ENCODE data around the gene BRME1. TPM values are rescaled to one million over a fixed set of nuclear protein-coding genes. Genes with fewer than 3 reads are reported as not detected.

BRME1 gene
- total RNA-seq, 6 donors from 2014 or later, result 0.46 to 4.4 (median 2.1) TPM

DNA sequence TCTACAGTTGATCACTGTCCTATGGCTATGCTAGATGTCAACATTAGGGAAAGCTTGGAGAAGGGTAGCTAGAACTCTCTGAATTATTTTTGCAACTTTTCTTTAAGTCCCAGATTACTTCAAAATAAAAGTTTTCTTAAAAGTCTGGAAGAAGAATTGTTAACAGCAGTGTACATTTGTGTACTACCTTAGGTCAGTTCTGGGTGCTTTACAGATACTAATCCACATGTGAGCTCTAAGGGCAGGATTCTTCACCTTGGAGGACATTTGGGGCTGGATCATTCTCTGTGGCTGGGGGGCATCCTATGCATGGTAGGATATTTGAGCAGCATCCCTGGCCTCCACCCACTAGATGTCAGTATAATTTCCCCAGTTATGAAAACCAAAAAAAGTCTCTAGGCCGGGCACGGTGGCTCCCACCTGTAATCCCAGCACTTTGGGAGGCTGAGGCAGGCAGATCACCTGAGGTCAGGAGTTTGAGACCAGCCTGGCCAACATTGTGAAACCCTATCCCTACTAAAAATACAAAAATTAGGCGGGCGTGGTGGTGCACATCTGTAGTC is 2.8 kb downstream of the BRME1 start:
- Histone ChIP-seq H3K27ac (no peak overlapping the region), H3K27me3 (no peaks in the 10 kb centered on the region), H3K4me1 (peaks cover 9 to 19% (median 13%) of the 10 kb centered on the region in 4 donors), H3K4me3 (no peak overlapping the region), H3K36me3 (no peaks in the 10 kb centered on the region), H3K9me3 (no peaks in the 10 kb centered on the region)
- ATAC-seq (ENCODE audit: low FRiP score in 2 of 2) (no peak), DNase-seq (no peak)
- TF ChIP-seq, protein P1, sequence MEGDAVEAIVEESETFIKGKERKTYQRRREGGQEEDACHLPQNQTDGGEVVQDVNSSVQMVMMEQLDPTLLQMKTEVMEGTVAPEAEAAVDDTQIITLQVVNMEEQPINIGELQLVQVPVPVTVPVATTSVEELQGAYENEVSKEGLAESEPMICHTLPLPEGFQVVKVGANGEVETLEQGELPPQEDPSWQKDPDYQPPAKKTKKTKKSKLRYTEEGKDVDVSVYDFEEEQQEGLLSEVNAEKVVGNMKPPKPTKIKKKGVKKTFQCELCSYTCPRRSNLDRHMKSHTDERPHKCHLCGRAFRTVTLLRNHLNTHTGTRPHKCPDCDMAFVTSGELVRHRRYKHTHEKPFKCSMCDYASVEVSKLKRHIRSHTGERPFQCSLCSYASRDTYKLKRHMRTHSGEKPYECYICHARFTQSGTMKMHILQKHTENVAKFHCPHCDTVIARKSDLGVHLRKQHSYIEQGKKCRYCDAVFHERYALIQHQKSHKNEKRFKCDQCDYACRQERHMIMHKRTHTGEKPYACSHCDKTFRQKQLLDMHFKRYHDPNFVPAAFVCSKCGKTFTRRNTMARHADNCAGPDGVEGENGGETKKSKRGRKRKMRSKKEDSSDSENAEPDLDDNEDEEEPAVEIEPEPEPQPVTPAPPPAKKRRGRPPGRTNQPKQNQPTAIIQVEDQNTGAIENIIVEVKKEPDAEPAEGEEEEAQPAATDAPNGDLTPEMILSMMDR (IDR thresholded peaks at IDR 0.05), result peak in 1 of 6 experiments; percentile 15
- no peak for TF ChIP-seq POLR2A (IDR thresholded peaks at IDR 0.05)
- 67 to 78% methylated on average over 4 of the region's 4 CpGs for WGBS, 2 donors

DNA sequence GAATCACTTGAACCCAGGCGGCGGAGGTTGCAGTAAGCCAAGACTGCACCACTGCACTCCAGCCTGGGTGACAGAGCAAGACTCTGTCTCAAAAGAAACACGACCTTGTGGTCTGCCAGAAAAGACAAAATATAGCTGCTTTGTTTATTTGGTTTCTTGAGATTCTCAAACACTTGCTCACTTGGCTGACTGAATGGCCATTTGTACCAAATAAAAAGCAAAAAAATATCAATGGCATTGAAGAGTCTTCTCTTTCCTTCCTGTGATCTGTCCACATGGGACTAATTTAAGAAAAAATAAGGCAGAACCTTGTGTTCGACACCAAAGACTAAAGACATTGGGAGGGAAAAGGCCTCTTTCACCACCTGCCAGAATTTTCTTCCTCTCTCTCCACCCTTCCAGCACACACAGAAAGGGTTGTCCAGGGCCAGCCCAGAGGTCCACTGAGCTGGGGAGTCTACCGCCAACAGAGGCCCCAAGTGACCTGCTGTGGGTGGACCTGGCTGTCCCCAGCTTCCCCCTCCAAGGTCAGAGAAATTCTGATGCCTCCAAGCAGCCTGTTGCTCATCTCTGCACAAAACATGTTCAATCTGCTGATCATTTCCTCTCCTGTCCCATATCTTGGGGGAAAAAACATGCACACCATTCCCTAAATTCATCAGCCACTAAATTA is 5.9 kb downstream of the BRME1 start:
- ATAC-seq (ENCODE audit: low FRiP score in 2 of 2), result no peak
- TF ChIP-seq, protein P1 (IDR thresholded peaks at IDR 0.05), result no peak
- TF ChIP-seq POLR2AphosphoS5 (IDR thresholded peaks at IDR 0.05) (no peak), EP300 (IDR thresholded peaks at IDR 0.05) (no peak), POLR2A (IDR thresholded peaks at IDR 0.05) (no peak)
- WGBS, 2 donors, result 63 to 85% methylated on average over 4 to 5 of the region's 5 CpGs

DNA sequence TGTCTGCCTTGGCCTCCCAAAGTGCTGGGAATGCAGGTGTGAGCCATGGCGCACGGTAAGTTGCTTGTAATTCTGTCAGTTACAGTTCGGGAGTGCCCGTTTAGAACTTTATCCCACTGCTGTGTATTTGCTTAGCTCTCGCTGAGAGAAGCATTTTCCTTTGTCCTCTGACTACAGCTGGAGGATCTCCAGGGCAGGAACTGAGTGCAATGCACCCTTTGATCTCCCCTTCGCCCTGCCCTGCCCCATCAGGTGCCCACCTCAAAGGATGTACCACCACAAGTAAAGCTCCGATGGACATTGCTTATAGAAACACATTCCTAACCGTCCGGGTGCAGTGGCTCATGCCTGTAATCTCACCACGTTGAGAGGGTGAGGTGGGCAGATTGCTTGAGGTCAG is 6.5 kb downstream of the BRME1 start:
- no peak for DNase-seq
- no peak for ATAC-seq (ENCODE audit: low FRiP score in 2 of 2)
- no peak overlapping the region for H3K4me3 ChIP-seq
- TF ChIP-seq POLR2AphosphoS5 (IDR thresholded peaks at IDR 0.05) (no peak), POLR2A (IDR thresholded peaks at IDR 0.05) (no peak)
- H3K4me1 ChIP-seq, result no peaks in the 10 kb centered on the region
- H3K9me3 ChIP-seq, result no peaks in the 10 kb centered on the region
- 54 to 76% methylated on average over 10 of the region's 10 CpGs for WGBS, 2 donors
- H3K27me3 ChIP-seq, result no peaks in the 10 kb centered on the region
- no peaks in the 10 kb centered on the region for H3K36me3 ChIP-seq
- no peak overlapping the region for H3K27ac ChIP-seq

More for the DNA sequence above, 5.9 kb downstream of the BRME1 start:
- Histone ChIP-seq H3K4me1 (peaks cover 0 to under 1% (median 0%) of the 10 kb centered on the region in 4 donors), H3K27me3 (no peaks in the 10 kb centered on the region), H3K4me3 (no peak overlapping the region), H3K9me3 (no peaks in the 10 kb centered on the region), H3K36me3 (no peaks in the 10 kb centered on the region), H3K27ac (no peak overlapping the region)
- no peak for DNase-seq

DNA sequence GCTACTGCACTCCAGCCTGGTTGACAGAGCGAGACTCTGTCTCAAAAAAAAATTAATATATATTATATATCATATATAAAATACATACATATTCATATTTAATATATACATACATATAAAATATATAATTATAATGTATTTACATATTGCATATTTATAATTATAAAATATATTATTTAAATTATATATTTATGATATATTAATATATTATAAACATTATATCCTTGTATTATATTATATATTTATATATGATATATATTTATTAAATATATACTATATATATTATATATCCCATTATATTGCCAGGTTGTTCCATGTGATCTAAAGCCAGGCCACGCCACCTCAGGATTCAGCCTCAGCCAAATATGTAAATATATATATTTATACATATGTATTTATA is 9.7 kb downstream of the BRME1 start:
- DNase-seq (no peak), ATAC-seq (ENCODE audit: low FRiP score in 2 of 2) (no peak)
- Histone ChIP-seq H3K9me3 (no peaks in the 10 kb centered on the region), H3K4me3 (no peak overlapping the region), H3K27me3 (no peaks in the 10 kb centered on the region), H3K36me3 (no peaks in the 10 kb centered on the region), H3K4me1 (no peaks in the 10 kb centered on the region), H3K27ac (no peak overlapping the region)
- 100% methylated on average over 2 of the region's 2 CpGs for WGBS, 2 donors
- TF ChIP-seq POLR2A (IDR thresholded peaks at IDR 0.05) (no peak), POLR2AphosphoS5 (IDR thresholded peaks at IDR 0.05) (no peak), EP300 (IDR thresholded peaks at IDR 0.05) (no peak)
- TF ChIP-seq, protein P1 (IDR thresholded peaks at IDR 0.05), result no peak

DNA sequence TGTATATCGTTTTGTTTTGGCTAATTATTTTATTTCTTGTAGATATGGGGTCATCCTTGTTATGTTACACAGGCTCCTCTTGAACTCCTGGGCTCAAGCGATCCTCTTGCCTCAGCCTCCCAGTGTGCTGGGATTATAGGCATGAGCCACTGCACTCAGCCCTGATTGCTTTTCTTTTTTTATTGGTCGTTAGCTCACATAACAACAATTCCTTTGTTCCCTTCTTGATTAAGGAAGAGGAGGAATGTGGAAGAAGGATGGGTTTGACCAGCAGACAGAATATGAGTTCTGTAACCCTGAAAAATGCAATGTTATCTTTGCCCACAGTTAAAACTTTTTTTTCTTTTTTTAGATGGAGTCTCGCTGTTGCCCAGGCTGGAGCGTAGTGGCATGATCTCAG is 11.4 kb downstream of the BRME1 start:
- DNase-seq (no peak), ATAC-seq (ENCODE audit: low FRiP score in 2 of 2) (no peak)
- H3K27me3 ChIP-seq, result no peaks in the 10 kb centered on the region
- H3K4me1 ChIP-seq, result no peaks in the 10 kb centered on the region
- no peaks in the 10 kb centered on the region for H3K9me3 ChIP-seq
- TF ChIP-seq, protein P1 (IDR thresholded peaks at IDR 0.05), result no peak
- no peak for TF ChIP-seq EP300 (IDR thresholded peaks at IDR 0.05)
- TF ChIP-seq POLR2AphosphoS5 (IDR thresholded peaks at IDR 0.05), result no peak
- TF ChIP-seq POLR2A (IDR thresholded peaks at IDR 0.05), result no peak
- H3K27ac ChIP-seq, result no peak overlapping the region
- H3K4me3 ChIP-seq, result no peak overlapping the region
- no peaks in the 10 kb centered on the region for H3K36me3 ChIP-seq
- 86 to 88% methylated on average over 5 of the region's 5 CpGs for WGBS, 2 donors

Data from upper lobe of left lung (tissue), 6 donors.